ENCODE data around the gene EFCAB12.

- no peak for TF ChIP-seq ZNF274 (IDR thresholded peaks at IDR 0.05; ENCODE audit: low read depth, low read length)
- peak; percentile 77 for TF ChIP-seq YY1 (IDR thresholded peaks at IDR 0.05; ENCODE audit: insufficient read depth, insufficient read length)
Measured at GRCh38 chr3:129439817-129440617, 11.6 kb upstream of the EFCAB12 start, which contains the start of the genes IFT122 and MBD4.
